Keratinocyte (primary cell): ENCODE results near the gene KIF13A. TPM values are rescaled to one million over a fixed set of nuclear protein-coding genes. Genes with fewer than 3 reads are reported as not detected.

ENCODE experiments used
- DNase-seq: peaks from one replicate; pipeline ENCODE4 v3.0.0-alpha.2; 2011; ENCODE audit warnings: low read depth, missing footprints, low spot score
- FAIRE-seq: peaks from 2 replicates; lab custom pipeline; 2011; peaks lifted over from hg19 to GRCh38; lab: Jason Lieb, UNC
- H2AFZ ChIP-seq: 2 replicates; pipeline ENCODE4 v1.6.0; 2012; ENCODE audit warnings: low read length, control low read depth, inconsistent platforms; ENCODE audit not compliant: control insufficient read depth
- H3K27ac ChIP-seq: 2 replicates; pipeline ENCODE4 v1.5.1; 2011; ENCODE audit warnings: low read length; ENCODE audit not compliant: control insufficient read depth, insufficient read depth
- H3K27me3 ChIP-seq: 3 replicates; pipeline ENCODE4 v1.6.0; 2011; ENCODE audit warnings: low read length; ENCODE audit not compliant: control insufficient read depth, insufficient read depth; ENCODE audit errors: extremely low read depth
- H3K36me3 ChIP-seq, 2 experiments: 2 replicates in 1 of 2; 3 replicates in 1 of 2; pipeline ENCODE4 v1.5.1; 2011; ENCODE audit warnings: low read length in 2 of 2, mild to moderate bottlenecking in 1 of 2; ENCODE audit not compliant: control insufficient read depth in 2 of 2, insufficient read depth in 2 of 2; ENCODE audit errors: extremely low read depth in 1 of 2
- H3K4me1 ChIP-seq: 3 replicates; pipeline ENCODE4 v1.5.1; 2011; ENCODE audit warnings: low read length; ENCODE audit not compliant: control insufficient read depth, insufficient read depth; ENCODE audit errors: extremely low read depth
- H3K4me2 ChIP-seq: 3 replicates; pipeline ENCODE4 v1.6.0; 2011; ENCODE audit warnings: low read depth, low read length; ENCODE audit not compliant: control insufficient read depth, insufficient read depth; ENCODE audit errors: extremely low read depth
- H3K4me3 ChIP-seq, 3 experiments: fragments of 200-600 bp in 1 of 3; sonication (generic) in 1 of 3; 2 replicates in 2 of 3; 3 replicates in 1 of 3; pipeline ENCODE4 v1.5.1; 2011 to 2016; ENCODE audit warnings: low read length in 3 of 3, mild to moderate bottlenecking in 3 of 3, control low read depth in 2 of 3, inconsistent platforms in 1 of 3, low read depth in 1 of 3, mixed read lengths in 1 of 3, mixed run types in 1 of 3, moderate library complexity in 1 of 3; ENCODE audit not compliant: control insufficient read depth in 2 of 3, insufficient read depth in 2 of 3; ENCODE audit errors: extremely low read depth in 1 of 3
- H3K79me2 ChIP-seq: 2 replicates; pipeline ENCODE4 v1.6.0; 2012; ENCODE audit warnings: low read length; ENCODE audit not compliant: control insufficient read depth, insufficient read depth
- H3K9ac ChIP-seq: 3 replicates; pipeline ENCODE4 v1.6.0; 2011; ENCODE audit warnings: low read length; ENCODE audit not compliant: control insufficient read depth, insufficient read depth; ENCODE audit errors: extremely low read depth
- H3K9me1 ChIP-seq: 3 replicates; pipeline ENCODE4 v1.6.0; 2011; ENCODE audit warnings: low read length; ENCODE audit not compliant: control insufficient read depth, insufficient read depth; ENCODE audit errors: extremely low read depth
- H3K9me3 ChIP-seq: 2 replicates; pipeline ENCODE4 v1.5.1; 2012; ENCODE audit warnings: low read depth, low read length; ENCODE audit not compliant: control insufficient read depth
- H4K20me1 ChIP-seq: 3 replicates; pipeline ENCODE4 v1.6.0; 2011; ENCODE audit warnings: low read length; ENCODE audit not compliant: control insufficient read depth, insufficient read depth; ENCODE audit errors: extremely low read depth
- CTCF ChIP-seq, 3 experiments: IDR thresholded peaks in 1 of 3; conservative IDR thresholded peaks in 1 of 3; optimal IDR thresholded peaks in 1 of 3; 2 replicates in 2 of 3; 3 replicates in 1 of 3; pipeline versions ENCODE3 to v1.5.1; 2011; ENCODE audit warnings: low read length in 3 of 3, mild to moderate bottlenecking in 3 of 3, moderate library complexity in 2 of 3, control low read depth in 1 of 3, inconsistent platforms in 1 of 3; ENCODE audit not compliant: insufficient read depth in 2 of 3; ENCODE audit errors: extremely low read depth in 1 of 3
- EZH2 ChIP-seq: IDR thresholded peaks from one replicate; pipeline ENCODE4 v1.6.1; 2012; ENCODE audit warnings: inconsistent platforms, mild to moderate bottlenecking, low read length, moderate library complexity
- dilution Hi-C: fragments of 300-500 bp; cut with MboI; formaldehyde crosslinking; loops from one replicate; pipeline ENCODE4 v1.7.0; 2020; ENCODE audit warnings: low sequenced_read_pairs; ENCODE audit not compliant: extremely low pct_ligation_motif_present
- polyA plus RNA-seq, 5 experiments: library from polyadenylated mRNA; depleted of rRNA in 3 of 5; stranded (reverse) in 3 of 5; stranded (forward) in 1 of 5; unstranded in 1 of 5; fragments of >200 nt; gene quantifications; 1 replicate in 1 of 5; 2 replicates in 3 of 5; 3 replicates in 1 of 5; pipeline versions ENCODE4 v1.2.1 to v1.2.3, GENCODE V29; 2011 to 2012; ENCODE audit warnings: missing spikeins in 2 of 5, low read depth in 1 of 5, low replicate concordance in 1 of 5

Gene KIF13A
- polyA plus RNA-seq, 1 donor (not counting 4 experiments of a cell fraction or from before 2014, with no cell fraction given) = 96.2 TPM

- no peaks in the 10 kb centered on the region for H3K9me3 ChIP-seq
- no peak overlapping the region for H2AFZ ChIP-seq
- peak overlapping the region; percentile 91 for H3K27ac ChIP-seq
- peak overlapping the region; percentile 73 to 98 (median 96) for H3K4me3 ChIP-seq
- TF ChIP-seq EZH2 = no peak
- TF ChIP-seq CTCF (optimal IDR thresholded peaks at IDR 0.05 in 1 of 3, IDR thresholded peaks at IDR 0.05 in 1 of 3, conservative IDR thresholded peaks at IDR 0.05 in 1 of 3; ENCODE audit: extremely low read depth in 1 of 3, insufficient read depth in 2 of 3, low read length in 3 of 3) = no peak
- H3K27me3 ChIP-seq = no peaks in the 10 kb centered on the region
- H3K4me1 ChIP-seq = peaks cover 34% of the 10 kb centered on the region
- peak overlapping the region; percentile 95 for H3K4me2 ChIP-seq
- no peaks in the 10 kb centered on the region for H3K9me1 ChIP-seq
- no peaks in the 10 kb centered on the region for H4K20me1 ChIP-seq
- FAIRE-seq = no peak
- no peak for DNase-seq
- peaks cover 3% of the 10 kb centered on the region in 2 experiments for H3K36me3 ChIP-seq
- dilution Hi-C loops = no loop called here
- H3K9ac ChIP-seq = peak overlapping the region; percentile 94
- H3K79me2 ChIP-seq = peaks cover 74% of the 10 kb centered on the region
These were observed 1.3 kb downstream of the KIF13A start for GRCh38 chr6:17985934-17986655.

GRCh38 chr6:17984812-17985670, 2.4 kb downstream of the KIF13A start:
- peak overlapping the region; percentile 91 for H3K27ac ChIP-seq
- H3K4me2 ChIP-seq = peak overlapping the region; percentile 95
- no peak overlapping the region for H2AFZ ChIP-seq
- TF ChIP-seq CTCF (optimal IDR thresholded peaks at IDR 0.05 in 1 of 3, IDR thresholded peaks at IDR 0.05 in 1 of 3, conservative IDR thresholded peaks at IDR 0.05 in 1 of 3; ENCODE audit: extremely low read depth in 1 of 3, insufficient read depth in 2 of 3, low read length in 3 of 3) (no peak), EZH2 (no peak)
- dilution Hi-C loops = no loop called here
- peak overlapping the region; percentile 94 for H3K9ac ChIP-seq
- peaks cover 3% of the 10 kb centered on the region in 2 experiments for H3K36me3 ChIP-seq
- FAIRE-seq (no peak), DNase-seq (no peak)
- peak overlapping the region; percentile 73 to 98 (median 96) for H3K4me3 ChIP-seq
- H3K79me2 ChIP-seq = peaks cover 83% of the 10 kb centered on the region
- H3K4me1 ChIP-seq = peaks cover 42% of the 10 kb centered on the region
- H3K9me1 ChIP-seq = no peaks in the 10 kb centered on the region
- no peaks in the 10 kb centered on the region for H3K9me3 ChIP-seq
- H3K27me3 ChIP-seq = no peaks in the 10 kb centered on the region
- H4K20me1 ChIP-seq = no peaks in the 10 kb centered on the region
